ENCODE measurements around the gene HOXA1.
"Not testable (repeated sequence)": the region's sequence is repeated elsewhere in the genome, so short reads cannot be mapped to it uniquely, and the experiment has no call there.

The HOXA1 gene

GRCh38 chr7:27091105-27091504 lies 4.7 kb downstream of the HOXA1 start:
- DNase-seq: no peak

- no peak for DNase-seq
Observed at GRCh38 chr7:27088002-27088922, 7.5 kb downstream of the HOXA1 start.

GRCh38 chr7:27083646-27084045 lies 12.2 kb downstream of the HOXA1 start:
- no peak for DNase-seq

GRCh38 chr7:27082171-27082570 lies 13.6 kb downstream of the HOXA1 start:
- DNase-seq: no peak

- no peak for DNase-seq
Observed at GRCh38 chr7:27080844-27081436, 14.9 kb downstream of the HOXA1 start.

- no peak for DNase-seq
Observed at GRCh38 chr7:27079234-27079975, 16.4 kb downstream of the HOXA1 start.

GRCh38 chr7:27078616-27079233 lies 17.1 kb downstream of the HOXA1 start:
- no peak for DNase-seq

GRCh38 chr7:27073076-27073475 lies 22.7 kb downstream of the HOXA1 start:
- no peak for DNase-seq

GRCh38 chr7:27071622-27072390 lies 24.0 kb downstream of the HOXA1 start:
- DNase-seq: no peak

GRCh38 chr7:27068259-27068658 lies 27.5 kb downstream of the HOXA1 start:
- no peak for DNase-seq

GRCh38 chr7:27066148-27066547 lies 29.7 kb downstream of the HOXA1 start:
- DNase-seq: peak; percentile 74

GRCh38 chr7:27065709-27066108 lies 30.1 kb downstream of the HOXA1 start:
- DNase-seq: no peak

- DNase-seq: peak; percentile 36
Observed at GRCh38 chr7:27064661-27065060, 31.1 kb downstream of the HOXA1 start.

GRCh38 chr7:27064159-27064558 lies 31.6 kb downstream of the HOXA1 start:
- DNase-seq: peak; percentile 10

- DNase-seq: no peak
Observed at GRCh38 chr7:27062946-27063345, 32.9 kb downstream of the HOXA1 start.

- DNase-seq: no peak
Observed at GRCh38 chr7:27053153-27053552, 42.6 kb downstream of the HOXA1 start.

GRCh38 chr7:27051451-27051850 lies 44.3 kb downstream of the HOXA1 start:
- DNase-seq: no peak

GRCh38 chr7:27048438-27048837 lies 47.4 kb downstream of the HOXA1 start:
- no peak for DNase-seq

- DNase-seq: peak; percentile 55
Observed at GRCh38 chr7:27046854-27047549, 48.8 kb downstream of the HOXA1 start.

GRCh38 chr7:27045972-27046371 lies 49.8 kb downstream of the HOXA1 start:
- DNase-seq: not testable (repeated sequence)

GRCh38 chr7:27045066-27045465 lies 50.7 kb downstream of the HOXA1 start:
- DNase-seq: not testable (repeated sequence)
